HepG2 (cell line): Measurements from ENCODE around the gene HAND1.

Experiments
- CREM ChIP-seq, 2 experiments: sonication (generic) in 1 of 2; formaldehyde crosslinking in 1 of 2; IDR thresholded peaks; 2 replicates each; pipeline versions ENCODE4 v1.4.0 to v1.6.1; 2016 to 2020; ENCODE audit warnings: antibody characterized with exemption in 1 of 2, mild to moderate bottlenecking in 1 of 2, missing genetic modification reagents in 1 of 2
- CTCF ChIP-seq: sonication (generic); formaldehyde crosslinking; IDR thresholded peaks from 2 replicates; pipeline ENCODE4 v1.5.0; 2020; ENCODE audit warnings: mild to moderate bottlenecking, missing genetic modification reagents, moderate library complexity
- JUN ChIP-seq: sonication (generic); formaldehyde crosslinking; IDR thresholded peaks from 2 replicates; pipeline ENCODE4 v1.4.0; 2020; ENCODE audit warnings: mild to moderate bottlenecking, missing genetic modification reagents
- JUND ChIP-seq: sonication (generic); formaldehyde crosslinking; IDR thresholded peaks from 2 replicates; pipeline ENCODE4 v1.8.0; 2022; ENCODE audit warnings: mild to moderate bottlenecking, missing genetic modification reagents
- MAFF ChIP-seq: IDR thresholded peaks from 2 replicates; pipeline ENCODE4 v1.6.1; 2011; ENCODE audit warnings: low read depth, low read length, improper control_type of control experiment
- PBX3 ChIP-seq: sonication (generic); formaldehyde crosslinking; IDR thresholded peaks from 2 replicates; pipeline ENCODE4 v1.8.1; 2023; ENCODE audit warnings: missing genetic modification reagents, inconsistent platforms, borderline replicate concordance
- POLR2AphosphoS5 ChIP-seq: IDR thresholded peaks from 2 replicates; pipeline ENCODE4 v1.6.1; 2012; ENCODE audit warnings: low read depth, low read length
- SIN3A ChIP-seq: IDR thresholded peaks from 2 replicates; pipeline ENCODE4 v1.6.1; 2011; ENCODE audit warnings: low read depth, mild to moderate bottlenecking, control low read depth, low read length, borderline replicate concordance
- ZBTB14 ChIP-seq: sonication (generic); formaldehyde crosslinking; IDR thresholded peaks from 2 replicates; pipeline ENCODE4 v1.4.0; 2020; ENCODE audit warnings: missing genetic modification reagents
- ZBTB37 ChIP-seq: sonication (generic); formaldehyde crosslinking; IDR thresholded peaks from 2 replicates; pipeline ENCODE4 v1.4.0; 2020; ENCODE audit warnings: mild to moderate bottlenecking, missing genetic modification reagents

DNA sequence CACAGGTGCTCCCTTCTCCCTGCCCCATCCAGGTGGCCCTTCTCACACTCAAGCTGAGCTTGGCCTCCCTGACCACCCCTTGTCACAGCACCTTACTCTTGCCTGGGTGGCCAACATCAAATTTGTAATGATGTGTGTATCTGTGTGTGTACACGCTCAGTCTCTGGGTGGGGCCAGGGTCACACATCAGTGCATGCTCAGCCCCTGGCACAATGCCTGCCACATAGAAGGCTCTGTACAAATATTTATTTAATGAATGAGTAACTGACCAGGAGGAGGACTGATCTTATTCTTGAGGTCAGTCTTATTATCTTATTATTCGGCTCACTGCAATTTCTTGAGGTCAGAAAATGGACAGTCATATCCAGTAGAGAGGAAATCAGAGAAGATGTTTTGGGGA, 41.3 kb upstream of the HAND1 start:
- TF ChIP-seq SIN3A: no peak
- no peak for TF ChIP-seq PBX3
- no peak for TF ChIP-seq ZBTB37
- TF ChIP-seq JUND (CRISPR knock-in tag): no peak
- no peak for TF ChIP-seq CREM (IDR thresholded peaks at IDR 0.05)
- no peak for TF ChIP-seq CREM (CRISPR knock-in tag; IDR thresholded peaks at IDR 0.05)
- no peak for TF ChIP-seq CTCF (CRISPR knock-in tag)
- TF ChIP-seq ZBTB14 (CRISPR knock-in tag): no peak
- TF ChIP-seq JUN (CRISPR knock-in tag): no peak
- TF ChIP-seq MAFF: no peak
- TF ChIP-seq POLR2AphosphoS5: no peak
